GM23338 (cell line): ENCODE results near the gene CPNE5. TPM values are rescaled to one million over a fixed set of nuclear protein-coding genes. Genes with fewer than 3 reads are reported as not detected.

Experiments used
- CREB1 ChIP-seq: fragments of 250-450 bp; sonication (Bioruptor Pico); IDR thresholded peaks from 2 replicates; pipeline ENCODE4 v1.5.0; 2020; ENCODE audit warnings: low read depth, mild to moderate bottlenecking, moderate library complexity
- EZH2 ChIP-seq: fragments of 200-600 bp; sonication (generic); IDR thresholded peaks from one replicate; pipeline ENCODE4 v1.8.0; 2017; ENCODE audit warnings: antibody characterized with exemption, mild to moderate bottlenecking, low read depth; ENCODE audit not compliant: unreplicated experiment
- EZH2phosphoT487 ChIP-seq: fragments of 200-600 bp; sonication (generic); IDR thresholded peaks from one replicate; pipeline ENCODE4 v1.8.1; 2018; ENCODE audit warnings: antibody characterized with exemption; ENCODE audit not compliant: unreplicated experiment
- JUNB ChIP-seq: IDR thresholded peaks from one replicate; pipeline ENCODE4 v1.6.1; 2016; ENCODE audit warnings: antibody characterized with exemption; ENCODE audit not compliant: unreplicated experiment
- NANOG ChIP-seq: IDR thresholded peaks from 2 replicates; pipeline ENCODE4 v1.6.1; 2016; ENCODE audit warnings: antibody characterized with exemption, borderline replicate concordance
- POLR2AphosphoS5 ChIP-seq: IDR thresholded peaks from 2 replicates; pipeline ENCODE4 v1.6.1; 2016; ENCODE audit warnings: antibody characterized with exemption, low read depth
- REST ChIP-seq: IDR thresholded peaks from one replicate; pipeline ENCODE4 v1.6.1; 2018; ENCODE audit warnings: antibody characterized with exemption; ENCODE audit not compliant: unreplicated experiment
- polyA plus RNA-seq: library from polyadenylated mRNA; unstranded; fragments of >200 nt; fragmentation: Nextera tagmentation; extraction: Ambion mirVana; gene quantifications from 2 replicates; pipeline ENCODE4 v1.2.1, GENCODE V29; 2016
- total RNA-seq: library from RNA; depleted of rRNA; stranded (reverse); fragments of >200 nt; shearing (Covaris generic); gene quantifications from 2 replicates; pipeline ENCODE4 v1.2.3, GENCODE V29; 2014
- TF ChIP-seq, protein P1 (sequence below): fragments of 250-450 bp; sonication (Bioruptor Pico); IDR thresholded peaks from 2 replicates; pipeline ENCODE4 v1.5.0; 2020; ENCODE audit warnings: mild to moderate bottlenecking, moderate library complexity
- TF ChIP-seq, protein P2 (sequence below): IDR thresholded peaks from 2 replicates; pipeline ENCODE4 v1.6.1; 2016; ENCODE audit warnings: antibody characterized with exemption

Gene CPNE5
- total and polyA plus RNA-seq, 2 experiments from 2014 or later = 0.14 to 0.42 TPM

GRCh38 chr6:36852481-36853147 lies 13.4 kb upstream of the CPNE5 start (continued):
- TF ChIP-seq, protein P1, sequence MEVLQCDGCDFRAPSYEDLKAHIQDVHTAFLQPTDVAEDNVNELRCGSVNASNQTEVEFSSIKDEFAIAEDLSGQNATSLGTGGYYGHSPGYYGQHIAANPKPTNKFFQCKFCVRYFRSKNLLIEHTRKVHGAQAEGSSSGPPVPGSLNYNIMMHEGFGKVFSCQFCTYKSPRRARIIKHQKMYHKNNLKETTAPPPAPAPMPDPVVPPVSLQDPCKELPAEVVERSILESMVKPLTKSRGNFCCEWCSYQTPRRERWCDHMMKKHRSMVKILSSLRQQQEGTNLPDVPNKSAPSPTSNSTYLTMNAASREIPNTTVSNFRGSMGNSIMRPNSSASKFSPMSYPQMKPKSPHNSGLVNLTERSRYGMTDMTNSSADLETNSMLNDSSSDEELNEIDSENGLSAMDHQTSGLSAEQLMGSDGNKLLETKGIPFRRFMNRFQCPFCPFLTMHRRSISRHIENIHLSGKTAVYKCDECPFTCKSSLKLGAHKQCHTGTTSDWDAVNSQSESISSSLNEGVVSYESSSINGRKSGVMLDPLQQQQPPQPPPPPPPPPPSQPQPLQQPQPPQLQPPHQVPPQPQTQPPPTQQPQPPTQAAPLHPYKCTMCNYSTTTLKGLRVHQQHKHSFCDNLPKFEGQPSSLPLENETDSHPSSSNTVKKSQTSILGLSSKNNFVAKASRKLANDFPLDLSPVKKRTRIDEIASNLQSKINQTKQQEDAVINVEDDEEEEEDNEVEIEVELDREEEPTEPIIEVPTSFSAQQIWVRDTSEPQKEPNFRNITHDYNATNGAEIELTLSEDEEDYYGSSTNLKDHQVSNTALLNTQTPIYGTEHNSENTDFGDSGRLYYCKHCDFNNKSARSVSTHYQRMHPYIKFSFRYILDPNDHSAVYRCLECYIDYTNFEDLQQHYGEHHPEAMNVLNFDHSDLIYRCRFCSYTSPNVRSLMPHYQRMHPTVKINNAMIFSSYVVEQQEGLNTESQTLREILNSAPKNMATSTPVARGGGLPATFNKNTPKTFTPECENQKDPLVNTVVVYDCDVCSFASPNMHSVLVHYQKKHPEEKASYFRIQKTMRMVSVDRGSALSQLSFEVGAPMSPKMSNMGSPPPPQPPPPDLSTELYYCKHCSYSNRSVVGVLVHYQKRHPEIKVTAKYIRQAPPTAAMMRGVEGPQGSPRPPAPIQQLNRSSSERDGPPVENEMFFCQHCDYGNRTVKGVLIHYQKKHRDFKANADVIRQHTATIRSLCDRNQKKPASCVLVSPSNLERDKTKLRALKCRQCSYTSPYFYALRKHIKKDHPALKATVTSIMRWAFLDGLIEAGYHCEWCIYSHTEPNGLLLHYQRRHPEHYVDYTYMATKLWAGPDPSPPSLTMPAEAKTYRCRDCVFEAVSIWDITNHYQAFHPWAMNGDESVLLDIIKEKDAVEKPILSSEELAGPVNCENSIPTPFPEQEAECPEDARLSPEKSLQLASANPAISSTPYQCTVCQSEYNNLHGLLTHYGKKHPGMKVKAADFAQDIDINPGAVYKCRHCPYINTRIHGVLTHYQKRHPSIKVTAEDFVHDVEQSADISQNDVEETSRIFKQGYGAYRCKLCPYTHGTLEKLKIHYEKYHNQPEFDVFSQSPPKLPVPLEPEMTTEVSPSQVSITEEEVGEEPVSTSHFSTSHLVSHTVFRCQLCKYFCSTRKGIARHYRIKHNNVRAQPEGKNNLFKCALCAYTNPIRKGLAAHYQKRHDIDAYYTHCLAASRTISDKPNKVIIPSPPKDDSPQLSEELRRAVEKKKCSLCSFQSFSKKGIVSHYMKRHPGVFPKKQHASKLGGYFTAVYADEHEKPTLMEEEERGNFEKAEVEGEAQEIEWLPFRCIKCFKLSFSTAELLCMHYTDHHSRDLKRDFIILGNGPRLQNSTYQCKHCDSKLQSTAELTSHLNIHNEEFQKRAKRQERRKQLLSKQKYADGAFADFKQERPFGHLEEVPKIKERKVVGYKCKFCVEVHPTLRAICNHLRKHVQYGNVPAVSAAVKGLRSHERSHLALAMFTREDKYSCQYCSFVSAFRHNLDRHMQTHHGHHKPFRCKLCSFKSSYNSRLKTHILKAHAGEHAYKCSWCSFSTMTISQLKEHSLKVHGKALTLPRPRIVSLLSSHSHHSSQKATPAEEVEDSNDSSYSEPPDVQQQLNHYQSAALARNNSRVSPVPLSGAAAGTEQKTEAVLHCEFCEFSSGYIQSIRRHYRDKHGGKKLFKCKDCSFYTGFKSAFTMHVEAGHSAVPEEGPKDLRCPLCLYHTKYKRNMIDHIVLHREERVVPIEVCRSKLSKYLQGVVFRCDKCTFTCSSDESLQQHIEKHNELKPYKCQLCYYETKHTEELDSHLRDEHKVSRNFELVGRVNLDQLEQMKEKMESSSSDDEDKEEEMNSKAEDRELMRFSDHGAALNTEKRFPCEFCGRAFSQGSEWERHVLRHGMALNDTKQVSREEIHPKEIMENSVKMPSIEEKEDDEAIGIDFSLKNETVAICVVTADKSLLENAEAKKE = no peak
- TF ChIP-seq CREB1 (CRISPR knock-in tag) (no peak), NANOG (no peak), EZH2 (no peak), JUNB (no peak), REST (no peak), EZH2phosphoT487 (no peak), POLR2AphosphoS5 (no peak)
- TF ChIP-seq, protein P2, sequence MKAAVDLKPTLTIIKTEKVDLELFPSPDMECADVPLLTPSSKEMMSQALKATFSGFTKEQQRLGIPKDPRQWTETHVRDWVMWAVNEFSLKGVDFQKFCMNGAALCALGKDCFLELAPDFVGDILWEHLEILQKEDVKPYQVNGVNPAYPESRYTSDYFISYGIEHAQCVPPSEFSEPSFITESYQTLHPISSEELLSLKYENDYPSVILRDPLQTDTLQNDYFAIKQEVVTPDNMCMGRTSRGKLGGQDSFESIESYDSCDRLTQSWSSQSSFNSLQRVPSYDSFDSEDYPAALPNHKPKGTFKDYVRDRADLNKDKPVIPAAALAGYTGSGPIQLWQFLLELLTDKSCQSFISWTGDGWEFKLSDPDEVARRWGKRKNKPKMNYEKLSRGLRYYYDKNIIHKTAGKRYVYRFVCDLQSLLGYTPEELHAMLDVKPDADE = no peak
